OCI-LY7 (cell line): ENCODE results near the gene GPC3. TPM values are rescaled to one million over a fixed set of nuclear protein-coding genes. Genes with fewer than 3 reads are reported as not detected.

Experiments used
- BruUV-seq: library from RNA; stranded (reverse); fragments of 400-500 nt; replicated peaks from 2 replicates; lab custom pipeline; 2021; lab: Mats Ljungman, UMichigan
- CTCF ChIA-PET: fragments of 300-600 bp; sonication (Branson Sonifier 250); formaldehyde crosslinking; loops from one replicate; lab custom pipeline; 2022; ENCODE audit warnings: antibody characterized with exemption; ENCODE audit not compliant: unreplicated experiment; lab: Charles Lee
- POLR2A ChIA-PET: fragments of 300-600 bp; sonication (Branson Sonifier 250); formaldehyde crosslinking; loops from one replicate; lab custom pipeline; 2022; ENCODE audit warnings: antibody characterized with exemption; lab: Charles Lee
- DNase-seq: peaks from one replicate; pipeline ENCODE4 v3.0.0-alpha.2; 2015; ENCODE audit warnings: low spot score
- H2AFZ ChIP-seq: fragments of 200-600 bp; sonication (generic), shearing (Covaris generic); 2 replicates; pipeline ENCODE4 v1.6.1; 2014; ENCODE audit warnings: mild to moderate bottlenecking, antibody characterized with exemption, low read length, moderate library complexity
- H3K27ac ChIP-seq: fragments of 200-600 bp; sonication (generic); 2 replicates; pipeline ENCODE4 v1.5.1; 2014; ENCODE audit warnings: mixed run types, low read depth, mild to moderate bottlenecking, moderate library complexity, low read length, inconsistent platforms; ENCODE audit not compliant: poor library complexity, severe bottlenecking
- H3K36me3 ChIP-seq: fragments of 200-600 bp; sonication (generic); 2 replicates; pipeline ENCODE4 v1.6.1; 2014; ENCODE audit warnings: mild to moderate bottlenecking, antibody characterized with exemption, low read length, moderate library complexity, mixed read lengths; ENCODE audit not compliant: insufficient read depth
- H3K4me1 ChIP-seq: fragments of 200-600 bp; sonication (generic); 2 replicates; pipeline ENCODE4 v1.5.1; 2014; ENCODE audit warnings: mild to moderate bottlenecking, low read length; ENCODE audit not compliant: insufficient read depth, poor library complexity, severe bottlenecking
- H3K4me2 ChIP-seq: fragments of 200-600 bp; sonication (generic); 2 replicates; pipeline ENCODE4 v1.6.1; 2014; ENCODE audit warnings: mild to moderate bottlenecking, low read length
- H3K4me3 ChIP-seq: fragments of 200-600 bp; sonication (generic); 2 replicates; pipeline ENCODE4 v1.5.1; 2014; ENCODE audit warnings: mild to moderate bottlenecking, low read depth, low read length; ENCODE audit not compliant: poor library complexity, severe bottlenecking
- H3K79me2 ChIP-seq: fragments of 200-600 bp; sonication (generic); 2 replicates; pipeline ENCODE4 v1.6.1; 2016; ENCODE audit warnings: low read depth, mild to moderate bottlenecking, low read length, moderate library complexity, mixed read lengths; ENCODE audit not compliant: insufficient read depth
- H3K9me2 ChIP-seq: fragments of 200-600 bp; sonication (generic); 2 replicates; pipeline ENCODE4 v1.6.1; 2016; ENCODE audit warnings: mild to moderate bottlenecking, low read length, mixed read lengths; ENCODE audit not compliant: insufficient read depth
- H3K9me3 ChIP-seq: fragments of 200-600 bp; sonication (generic); 2 replicates; pipeline ENCODE4 v1.6.1; 2014; ENCODE audit warnings: mild to moderate bottlenecking, mixed run types, low read length, mixed read lengths
- H4K20me1 ChIP-seq: fragments of 200-600 bp; sonication (generic); 2 replicates; pipeline ENCODE4 v1.6.1; 2014; ENCODE audit warnings: mild to moderate bottlenecking, antibody characterized with exemption, low read length, moderate library complexity, mixed read lengths; ENCODE audit not compliant: insufficient read depth
- EZH2phosphoT487 ChIP-seq: fragments of 200-600 bp; sonication (generic); IDR thresholded peaks from 2 replicates; pipeline ENCODE4 v1.6.1; 2018; ENCODE audit warnings: low read depth, borderline replicate concordance, mild to moderate bottlenecking, mixed run types, antibody characterized with exemption, low read length, moderate library complexity, mixed read lengths
- intact Hi-C: fragments of 100-400 bp; cut with micrococcal nuclease; formaldehyde crosslinking; loops from one replicate; pipeline ENCODE4 v1.10.0; 2022; ENCODE audit not compliant: unreplicated experiment
- total RNA-seq, 2 experiments: library from RNA; depleted of rRNA in 1 of 2; stranded (reverse); fragments of >200 nt in 1 of 2; shearing (Covaris generic) in 1 of 2; gene quantifications; 2 replicates each; pipeline ENCODE4 v1.2.3, GENCODE V29; 2014 to 2022
- TF ChIP-seq, protein P1 (sequence below): fragments of 200-600 bp; sonication (generic); conservative IDR thresholded peaks from 2 replicates; pipeline ENCODE4 v1.5.1; 2014; ENCODE audit warnings: mild to moderate bottlenecking, antibody characterized with exemption, low read length, moderate library complexity, mixed read lengths

GPC3 gene
- total RNA-seq, 2 experiments from 2014 or later = not detected

DNA sequence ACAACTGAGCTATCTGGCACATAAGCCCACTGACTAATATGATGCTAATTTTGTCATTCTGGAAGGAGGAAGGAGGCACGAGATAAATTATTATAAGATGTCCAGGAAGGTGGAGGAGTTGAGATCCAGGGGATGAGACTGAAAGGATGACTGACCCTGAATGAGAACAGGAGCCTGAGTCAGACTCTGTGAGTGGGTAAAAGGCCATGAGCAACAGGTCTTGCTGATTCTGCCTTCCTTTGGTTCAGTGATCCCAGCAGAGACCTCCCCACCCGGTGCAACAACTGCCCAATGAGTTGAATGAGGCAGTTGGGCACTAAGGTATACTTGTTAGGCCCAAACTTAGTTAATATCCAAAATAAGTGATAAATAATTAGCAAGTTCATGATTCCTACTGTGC is 332.0 kb downstream of the GPC3 start:
- no peaks in the 10 kb centered on the region for H3K9me2 ChIP-seq
- no peaks in the 10 kb centered on the region for H3K36me3 ChIP-seq
- ChIA-PET CTCF (no interaction called here), POLR2A (no interaction called here)
- no TSS peak for BruUV-seq
- H4K20me1 ChIP-seq = no peaks in the 10 kb centered on the region
- no peak overlapping the region for H3K4me3 ChIP-seq
- intact Hi-C loops = no loop called here
- no peak overlapping the region for H3K27ac ChIP-seq
- no peaks in the 10 kb centered on the region for H3K79me2 ChIP-seq
- DNase-seq = no peak
- no peak overlapping the region for H2AFZ ChIP-seq
- no peak overlapping the region for H3K4me2 ChIP-seq
- TF ChIP-seq, protein P1, sequence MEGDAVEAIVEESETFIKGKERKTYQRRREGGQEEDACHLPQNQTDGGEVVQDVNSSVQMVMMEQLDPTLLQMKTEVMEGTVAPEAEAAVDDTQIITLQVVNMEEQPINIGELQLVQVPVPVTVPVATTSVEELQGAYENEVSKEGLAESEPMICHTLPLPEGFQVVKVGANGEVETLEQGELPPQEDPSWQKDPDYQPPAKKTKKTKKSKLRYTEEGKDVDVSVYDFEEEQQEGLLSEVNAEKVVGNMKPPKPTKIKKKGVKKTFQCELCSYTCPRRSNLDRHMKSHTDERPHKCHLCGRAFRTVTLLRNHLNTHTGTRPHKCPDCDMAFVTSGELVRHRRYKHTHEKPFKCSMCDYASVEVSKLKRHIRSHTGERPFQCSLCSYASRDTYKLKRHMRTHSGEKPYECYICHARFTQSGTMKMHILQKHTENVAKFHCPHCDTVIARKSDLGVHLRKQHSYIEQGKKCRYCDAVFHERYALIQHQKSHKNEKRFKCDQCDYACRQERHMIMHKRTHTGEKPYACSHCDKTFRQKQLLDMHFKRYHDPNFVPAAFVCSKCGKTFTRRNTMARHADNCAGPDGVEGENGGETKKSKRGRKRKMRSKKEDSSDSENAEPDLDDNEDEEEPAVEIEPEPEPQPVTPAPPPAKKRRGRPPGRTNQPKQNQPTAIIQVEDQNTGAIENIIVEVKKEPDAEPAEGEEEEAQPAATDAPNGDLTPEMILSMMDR = no peak
- TF ChIP-seq EZH2phosphoT487 = no peak
- no peaks in the 10 kb centered on the region for H3K4me1 ChIP-seq
- no peaks in the 10 kb centered on the region for H3K9me3 ChIP-seq

DNA sequence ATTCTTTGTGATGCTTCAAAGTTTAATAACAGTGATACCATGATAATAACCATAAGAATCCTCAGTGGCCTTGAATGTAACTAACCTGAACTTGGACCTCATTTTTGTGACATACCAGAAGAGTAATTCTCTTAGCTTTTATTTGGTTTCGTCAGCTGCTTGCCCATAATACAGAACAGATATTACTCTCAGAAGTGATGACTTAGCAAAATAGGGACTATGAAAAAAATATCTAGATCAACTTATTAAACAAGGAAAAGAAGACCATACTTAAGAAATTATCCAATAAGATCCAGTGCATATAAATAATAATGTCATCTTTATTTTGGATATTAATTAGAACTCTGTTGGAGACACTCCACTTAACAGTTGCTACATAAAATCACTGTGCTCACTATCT is 333.2 kb downstream of the GPC3 start:
- no peaks in the 10 kb centered on the region for H3K79me2 ChIP-seq
- no peaks in the 10 kb centered on the region for H4K20me1 ChIP-seq
- ChIA-PET POLR2A (interaction anchor here (0.7 kb wide), 1 partner anchor 168 kb away, joined by 3 read pairs; no protein-coding TSS in a partner anchor), CTCF (no interaction called here)
- H3K4me2 ChIP-seq = no peak overlapping the region
- BruUV-seq = no TSS peak
- H3K9me3 ChIP-seq = no peaks in the 10 kb centered on the region
- H2AFZ ChIP-seq = no peak overlapping the region
- H3K27ac ChIP-seq = no peak overlapping the region
- no peaks in the 10 kb centered on the region for H3K36me3 ChIP-seq
- no peaks in the 10 kb centered on the region for H3K9me2 ChIP-seq
- no peaks in the 10 kb centered on the region for H3K4me1 ChIP-seq
- no peak for TF ChIP-seq EZH2phosphoT487
- TF ChIP-seq, protein P1 = no peak
- no peak for DNase-seq
- intact Hi-C loops = no loop called here
- no peak overlapping the region for H3K4me3 ChIP-seq

DNA sequence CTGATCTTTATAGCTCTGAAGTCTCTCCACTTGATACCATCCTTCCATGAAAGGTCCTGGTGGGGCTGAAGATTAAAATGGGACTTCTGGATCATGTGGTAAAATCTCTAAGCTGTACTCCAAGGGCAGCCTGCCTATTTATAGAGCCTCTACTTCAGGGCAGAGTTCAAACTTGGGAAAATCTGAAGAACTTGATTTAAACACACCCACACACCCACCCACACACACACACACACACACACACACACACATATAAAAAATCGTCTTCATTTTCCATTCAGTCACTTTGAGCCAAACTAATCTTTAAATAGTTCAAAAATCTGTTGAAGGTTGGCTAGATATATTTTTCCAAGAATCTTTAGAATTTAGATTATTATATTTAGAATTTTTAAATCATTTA is 335.2 kb downstream of the GPC3 start:
- Histone ChIP-seq H2AFZ (no peak overlapping the region), H3K4me1 (no peaks in the 10 kb centered on the region), H3K9me2 (no peaks in the 10 kb centered on the region), H3K36me3 (no peaks in the 10 kb centered on the region), H3K27ac (no peak overlapping the region), H3K79me2 (no peaks in the 10 kb centered on the region), H3K9me3 (no peaks in the 10 kb centered on the region), H3K4me3 (no peak overlapping the region), H4K20me1 (no peaks in the 10 kb centered on the region), H3K4me2 (no peak overlapping the region)
- POLR2A ChIA-PET = interaction anchor here (0.5 kb wide), 1 partner anchor 108 kb away, joined by 3 read pairs; no protein-coding TSS in a partner anchor
- CTCF ChIA-PET = no interaction called here
- BruUV-seq = no TSS peak
- intact Hi-C loops = no loop called here
- TF ChIP-seq EZH2phosphoT487 = no peak
- TF ChIP-seq, protein P1 = no peak
- DNase-seq = no peak
